GM23338 (cell line): Measurements from ENCODE around the gene MEOX2. TPM values are rescaled to one million over a fixed set of nuclear protein-coding genes. Genes with fewer than 3 reads are reported as not detected.

Experiments
- ATAC-seq: fragments of 200-7000 bp; cut with Tn5 transposase; 3 replicates; pipeline ENCODE4 v1.9.1; 2020
- DNase-seq: peaks from one replicate; pipeline ENCODE4 v3.0.0-alpha.2; 2015; ENCODE audit warnings: low spot score
- H2AFZ ChIP-seq: fragments of 200-600 bp; sonication (generic); 2 replicates; pipeline ENCODE4 v1.8.0; 2016; ENCODE audit warnings: antibody characterized with exemption, mild to moderate bottlenecking, moderate library complexity
- H3F3A ChIP-seq: fragments of 200-600 bp; sonication (generic); replicated peaks from 2 replicates; pipeline ENCODE4 v1.8.0; 2017; ENCODE audit warnings: antibody characterized with exemption, mixed run types, low read depth
- H3K27ac ChIP-seq: fragments of 200-600 bp; sonication (generic); 2 replicates; pipeline ENCODE4 v1.6.1; 2016; ENCODE audit warnings: low read depth
- H3K27me3 ChIP-seq: fragments of 200-600 bp; sonication (generic); 2 replicates; pipeline ENCODE4 v1.8.0; 2016; ENCODE audit warnings: mild to moderate bottlenecking, mixed run types, moderate library complexity; ENCODE audit not compliant: insufficient read depth
- H3K36me3 ChIP-seq: fragments of 200-600 bp; sonication (generic); 2 replicates; pipeline ENCODE4 v1.8.0; 2016; ENCODE audit warnings: mild to moderate bottlenecking; ENCODE audit not compliant: insufficient read depth
- H3K4me1 ChIP-seq: fragments of 200-600 bp; sonication (generic); 2 replicates; pipeline ENCODE4 v1.8.0; 2016; ENCODE audit warnings: mild to moderate bottlenecking, moderate library complexity; ENCODE audit not compliant: insufficient read depth
- H3K4me2 ChIP-seq: fragments of 200-600 bp; sonication (generic); 2 replicates; pipeline ENCODE4 v1.7.1; 2017; ENCODE audit warnings: mixed run types
- H3K4me3 ChIP-seq: fragments of 200-600 bp; sonication (generic); 2 replicates; pipeline ENCODE4 v1.6.1; 2016; ENCODE audit warnings: mixed run types
- H3K79me2 ChIP-seq: fragments of 200-600 bp; sonication (generic); replicated peaks from 2 replicates; pipeline ENCODE4 v1.8.0; 2017; ENCODE audit warnings: mild to moderate bottlenecking; ENCODE audit not compliant: insufficient read depth
- H3K9me2 ChIP-seq: fragments of 200-600 bp; sonication (generic); 2 replicates; pipeline ENCODE4 v1.8.0; 2017; ENCODE audit not compliant: insufficient read depth
- H4K20me1 ChIP-seq: fragments of 200-600 bp; sonication (generic); replicated peaks from 2 replicates; pipeline ENCODE4 v1.8.0; 2017; ENCODE audit warnings: mild to moderate bottlenecking; ENCODE audit not compliant: insufficient read depth
- H3K27ac Mint-ChIP-seq: 2 replicates; pipeline ENCODE4 v1.8.0; 2020; ENCODE audit warnings: inconsistent platforms, mild to moderate bottlenecking, moderate library complexity, mixed read lengths
- H3K27me3 Mint-ChIP-seq: 3 replicates; pipeline ENCODE4 v1.8.0; 2022; ENCODE audit warnings: low read depth, mild to moderate bottlenecking, moderate library complexity, mixed read lengths, inconsistent platforms; ENCODE audit not compliant: insufficient read depth, poor library complexity
- H3K36me3 Mint-ChIP-seq: 3 replicates; pipeline ENCODE4 v1.8.0; 2021; ENCODE audit warnings: low read depth, mild to moderate bottlenecking, inconsistent platforms, moderate library complexity, mixed read lengths
- H3K4me1 Mint-ChIP-seq: 3 replicates; pipeline ENCODE4 v1.8.0; 2020; ENCODE audit warnings: mild to moderate bottlenecking, inconsistent platforms, mixed read lengths
- H3K4me3 Mint-ChIP-seq: 3 replicates; pipeline ENCODE4 v1.8.0; 2021; ENCODE audit warnings: moderate library complexity, mild to moderate bottlenecking, inconsistent platforms, mixed read lengths
- H3K9me3 Mint-ChIP-seq: 3 replicates; pipeline ENCODE4 v1.8.0; 2020; ENCODE audit warnings: moderate library complexity, mild to moderate bottlenecking, inconsistent platforms, mixed read lengths
- CREB1 ChIP-seq: fragments of 250-450 bp; sonication (Bioruptor Pico); IDR thresholded peaks from 2 replicates; pipeline ENCODE4 v1.5.0; 2020; ENCODE audit warnings: low read depth, mild to moderate bottlenecking, moderate library complexity
- CTCF ChIP-seq, 2 experiments: fragments of 200-600 bp in 1 of 2; sonication (generic) in 1 of 2; conservative IDR thresholded peaks; 2 replicates each; pipeline versions ENCODE4 v1.5.1 to v1.6.1; 2016 to 2017; ENCODE audit warnings: antibody characterized with exemption in 2 of 2, low read depth in 2 of 2, mild to moderate bottlenecking in 2 of 2, moderate library complexity in 1 of 2
- EZH2 ChIP-seq: fragments of 200-600 bp; sonication (generic); IDR thresholded peaks from one replicate; pipeline ENCODE4 v1.8.0; 2017; ENCODE audit warnings: antibody characterized with exemption, mild to moderate bottlenecking, low read depth; ENCODE audit not compliant: unreplicated experiment
- EZH2phosphoT487 ChIP-seq: fragments of 200-600 bp; sonication (generic); IDR thresholded peaks from one replicate; pipeline ENCODE4 v1.8.1; 2018; ENCODE audit warnings: antibody characterized with exemption; ENCODE audit not compliant: unreplicated experiment
- JUNB ChIP-seq: IDR thresholded peaks from one replicate; pipeline ENCODE4 v1.6.1; 2016; ENCODE audit warnings: antibody characterized with exemption; ENCODE audit not compliant: unreplicated experiment
- NANOG ChIP-seq: IDR thresholded peaks from 2 replicates; pipeline ENCODE4 v1.6.1; 2016; ENCODE audit warnings: antibody characterized with exemption, borderline replicate concordance
- POLR2AphosphoS5 ChIP-seq: IDR thresholded peaks from 2 replicates; pipeline ENCODE4 v1.6.1; 2016; ENCODE audit warnings: antibody characterized with exemption, low read depth
- REST ChIP-seq: IDR thresholded peaks from one replicate; pipeline ENCODE4 v1.6.1; 2018; ENCODE audit warnings: antibody characterized with exemption; ENCODE audit not compliant: unreplicated experiment
- STAT1 ChIP-seq: IDR thresholded peaks from one replicate; pipeline ENCODE4 v1.6.1; 2016; ENCODE audit warnings: antibody characterized with exemption; ENCODE audit not compliant: unreplicated experiment
- ZNF114 ChIP-seq: fragments of 250-450 bp; sonication (Bioruptor Pico); IDR thresholded peaks from 2 replicates; pipeline ENCODE4 v1.5.0; 2020; ENCODE audit warnings: mild to moderate bottlenecking, moderate library complexity
- ZNF331 ChIP-seq: fragments of 250-450 bp; sonication (Bioruptor Pico); IDR thresholded peaks from 2 replicates; pipeline ENCODE4 v1.5.0; 2020; ENCODE audit warnings: low read depth, mild to moderate bottlenecking, moderate library complexity
- polyA plus RNA-seq: library from polyadenylated mRNA; unstranded; fragments of >200 nt; fragmentation: Nextera tagmentation; extraction: Ambion mirVana; gene quantifications from 2 replicates; pipeline ENCODE4 v1.2.1, GENCODE V29; 2016
- total RNA-seq: library from RNA; depleted of rRNA; stranded (reverse); fragments of >200 nt; shearing (Covaris generic); gene quantifications from 2 replicates; pipeline ENCODE4 v1.2.3, GENCODE V29; 2014
- TF ChIP-seq, protein P1 (sequence below): fragments of 250-450 bp; sonication (Bioruptor Pico); IDR thresholded peaks from 2 replicates; pipeline ENCODE4 v1.5.0; 2020; ENCODE audit warnings: mild to moderate bottlenecking, moderate library complexity
- TF ChIP-seq, protein P2 (sequence below): IDR thresholded peaks from 2 replicates; pipeline ENCODE4 v1.6.1; 2016; ENCODE audit warnings: antibody characterized with exemption

Gene MEOX2
- total and polyA plus RNA-seq, 2 experiments from 2014 or later = 0.50 to 1.2 TPM

DNA sequence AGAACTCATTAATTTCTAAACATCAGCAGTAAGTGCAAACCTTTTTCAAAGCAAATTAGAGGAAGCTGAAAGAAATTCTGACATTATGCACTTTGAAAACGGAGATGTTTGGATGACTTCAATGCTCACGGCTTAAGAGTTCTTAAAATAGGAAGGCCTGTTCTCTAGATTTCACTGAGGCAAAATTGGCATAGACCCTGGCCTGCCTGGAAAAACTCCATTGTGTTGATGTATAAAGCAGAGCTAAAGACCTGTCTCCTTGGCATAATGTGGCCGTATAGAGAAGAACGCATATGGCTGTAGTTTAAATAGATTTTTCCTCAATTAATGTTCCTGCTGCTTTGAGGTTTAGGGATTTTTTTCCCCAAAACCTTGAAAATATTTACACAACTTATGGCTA is 100.2 kb downstream of the MEOX2 start:
- H3K27ac Mint-ChIP-seq = no peak overlapping the region

More for the DNA sequence above, 100.2 kb downstream of the MEOX2 start:
- H3K27ac ChIP-seq = no peak overlapping the region
- no peaks in the 10 kb centered on the region for H3K27me3 ChIP-seq
- no peak overlapping the region for H3K4me3 Mint-ChIP-seq
- no peak overlapping the region for H3K4me2 ChIP-seq
- H3K27me3 Mint-ChIP-seq = no peaks in the 10 kb centered on the region
- TF ChIP-seq JUNB (no peak), ZNF114 (CRISPR knock-in tag) (no peak), NANOG (no peak), CREB1 (CRISPR knock-in tag) (no peak), POLR2AphosphoS5 (no peak), STAT1 (no peak), EZH2phosphoT487 (no peak), EZH2 (no peak), CTCF (conservative IDR thresholded peaks at IDR 0.05; ENCODE audit: low read depth in 2 of 2) (no peak), ZNF331 (CRISPR knock-in tag) (no peak), REST (no peak)
- TF ChIP-seq, protein P1, sequence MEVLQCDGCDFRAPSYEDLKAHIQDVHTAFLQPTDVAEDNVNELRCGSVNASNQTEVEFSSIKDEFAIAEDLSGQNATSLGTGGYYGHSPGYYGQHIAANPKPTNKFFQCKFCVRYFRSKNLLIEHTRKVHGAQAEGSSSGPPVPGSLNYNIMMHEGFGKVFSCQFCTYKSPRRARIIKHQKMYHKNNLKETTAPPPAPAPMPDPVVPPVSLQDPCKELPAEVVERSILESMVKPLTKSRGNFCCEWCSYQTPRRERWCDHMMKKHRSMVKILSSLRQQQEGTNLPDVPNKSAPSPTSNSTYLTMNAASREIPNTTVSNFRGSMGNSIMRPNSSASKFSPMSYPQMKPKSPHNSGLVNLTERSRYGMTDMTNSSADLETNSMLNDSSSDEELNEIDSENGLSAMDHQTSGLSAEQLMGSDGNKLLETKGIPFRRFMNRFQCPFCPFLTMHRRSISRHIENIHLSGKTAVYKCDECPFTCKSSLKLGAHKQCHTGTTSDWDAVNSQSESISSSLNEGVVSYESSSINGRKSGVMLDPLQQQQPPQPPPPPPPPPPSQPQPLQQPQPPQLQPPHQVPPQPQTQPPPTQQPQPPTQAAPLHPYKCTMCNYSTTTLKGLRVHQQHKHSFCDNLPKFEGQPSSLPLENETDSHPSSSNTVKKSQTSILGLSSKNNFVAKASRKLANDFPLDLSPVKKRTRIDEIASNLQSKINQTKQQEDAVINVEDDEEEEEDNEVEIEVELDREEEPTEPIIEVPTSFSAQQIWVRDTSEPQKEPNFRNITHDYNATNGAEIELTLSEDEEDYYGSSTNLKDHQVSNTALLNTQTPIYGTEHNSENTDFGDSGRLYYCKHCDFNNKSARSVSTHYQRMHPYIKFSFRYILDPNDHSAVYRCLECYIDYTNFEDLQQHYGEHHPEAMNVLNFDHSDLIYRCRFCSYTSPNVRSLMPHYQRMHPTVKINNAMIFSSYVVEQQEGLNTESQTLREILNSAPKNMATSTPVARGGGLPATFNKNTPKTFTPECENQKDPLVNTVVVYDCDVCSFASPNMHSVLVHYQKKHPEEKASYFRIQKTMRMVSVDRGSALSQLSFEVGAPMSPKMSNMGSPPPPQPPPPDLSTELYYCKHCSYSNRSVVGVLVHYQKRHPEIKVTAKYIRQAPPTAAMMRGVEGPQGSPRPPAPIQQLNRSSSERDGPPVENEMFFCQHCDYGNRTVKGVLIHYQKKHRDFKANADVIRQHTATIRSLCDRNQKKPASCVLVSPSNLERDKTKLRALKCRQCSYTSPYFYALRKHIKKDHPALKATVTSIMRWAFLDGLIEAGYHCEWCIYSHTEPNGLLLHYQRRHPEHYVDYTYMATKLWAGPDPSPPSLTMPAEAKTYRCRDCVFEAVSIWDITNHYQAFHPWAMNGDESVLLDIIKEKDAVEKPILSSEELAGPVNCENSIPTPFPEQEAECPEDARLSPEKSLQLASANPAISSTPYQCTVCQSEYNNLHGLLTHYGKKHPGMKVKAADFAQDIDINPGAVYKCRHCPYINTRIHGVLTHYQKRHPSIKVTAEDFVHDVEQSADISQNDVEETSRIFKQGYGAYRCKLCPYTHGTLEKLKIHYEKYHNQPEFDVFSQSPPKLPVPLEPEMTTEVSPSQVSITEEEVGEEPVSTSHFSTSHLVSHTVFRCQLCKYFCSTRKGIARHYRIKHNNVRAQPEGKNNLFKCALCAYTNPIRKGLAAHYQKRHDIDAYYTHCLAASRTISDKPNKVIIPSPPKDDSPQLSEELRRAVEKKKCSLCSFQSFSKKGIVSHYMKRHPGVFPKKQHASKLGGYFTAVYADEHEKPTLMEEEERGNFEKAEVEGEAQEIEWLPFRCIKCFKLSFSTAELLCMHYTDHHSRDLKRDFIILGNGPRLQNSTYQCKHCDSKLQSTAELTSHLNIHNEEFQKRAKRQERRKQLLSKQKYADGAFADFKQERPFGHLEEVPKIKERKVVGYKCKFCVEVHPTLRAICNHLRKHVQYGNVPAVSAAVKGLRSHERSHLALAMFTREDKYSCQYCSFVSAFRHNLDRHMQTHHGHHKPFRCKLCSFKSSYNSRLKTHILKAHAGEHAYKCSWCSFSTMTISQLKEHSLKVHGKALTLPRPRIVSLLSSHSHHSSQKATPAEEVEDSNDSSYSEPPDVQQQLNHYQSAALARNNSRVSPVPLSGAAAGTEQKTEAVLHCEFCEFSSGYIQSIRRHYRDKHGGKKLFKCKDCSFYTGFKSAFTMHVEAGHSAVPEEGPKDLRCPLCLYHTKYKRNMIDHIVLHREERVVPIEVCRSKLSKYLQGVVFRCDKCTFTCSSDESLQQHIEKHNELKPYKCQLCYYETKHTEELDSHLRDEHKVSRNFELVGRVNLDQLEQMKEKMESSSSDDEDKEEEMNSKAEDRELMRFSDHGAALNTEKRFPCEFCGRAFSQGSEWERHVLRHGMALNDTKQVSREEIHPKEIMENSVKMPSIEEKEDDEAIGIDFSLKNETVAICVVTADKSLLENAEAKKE (CRISPR knock-in tag) = no peak
- TF ChIP-seq, protein P2, sequence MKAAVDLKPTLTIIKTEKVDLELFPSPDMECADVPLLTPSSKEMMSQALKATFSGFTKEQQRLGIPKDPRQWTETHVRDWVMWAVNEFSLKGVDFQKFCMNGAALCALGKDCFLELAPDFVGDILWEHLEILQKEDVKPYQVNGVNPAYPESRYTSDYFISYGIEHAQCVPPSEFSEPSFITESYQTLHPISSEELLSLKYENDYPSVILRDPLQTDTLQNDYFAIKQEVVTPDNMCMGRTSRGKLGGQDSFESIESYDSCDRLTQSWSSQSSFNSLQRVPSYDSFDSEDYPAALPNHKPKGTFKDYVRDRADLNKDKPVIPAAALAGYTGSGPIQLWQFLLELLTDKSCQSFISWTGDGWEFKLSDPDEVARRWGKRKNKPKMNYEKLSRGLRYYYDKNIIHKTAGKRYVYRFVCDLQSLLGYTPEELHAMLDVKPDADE = no peak
- H2AFZ ChIP-seq = no peak overlapping the region
- no peaks in the 10 kb centered on the region for H3K4me1 Mint-ChIP-seq
- H3K79me2 ChIP-seq = no peaks in the 10 kb centered on the region
- ATAC-seq = no peak
- no peaks in the 10 kb centered on the region for H3K4me1 ChIP-seq
- H3K9me3 Mint-ChIP-seq = peaks cover 30% of the 10 kb centered on the region
- no peaks in the 10 kb centered on the region for H3F3A ChIP-seq
- no peaks in the 10 kb centered on the region for H4K20me1 ChIP-seq
- no peak for DNase-seq
- no peaks in the 10 kb centered on the region for H3K9me2 ChIP-seq
- H3K36me3 ChIP-seq = peaks cover 4% of the 10 kb centered on the region; the same call in 1 of the 2 replicates
- no peak overlapping the region for H3K4me3 ChIP-seq
- peaks cover 15% of the 10 kb centered on the region; the same call in 2 of the 3 replicates for H3K36me3 Mint-ChIP-seq
